SK-N-MC (cell line): ENCODE data around the gene MID1.

Source experiments
- EZH2 ChIP-seq: fragments of 200-600 bp; sonication (generic); IDR thresholded peaks from one replicate; pipeline ENCODE4 v1.6.1; 2017; ENCODE audit warnings: antibody characterized with exemption
- FOXP2 ChIP-seq: optimal IDR thresholded peaks from 2 replicates; pipeline ENCODE3; 2011; ENCODE audit warnings: mild to moderate bottlenecking, moderate library complexity; ENCODE audit not compliant: insufficient read depth; ENCODE audit errors: extremely low read length, control extremely low read depth
- POLR2AphosphoS5 ChIP-seq: IDR thresholded peaks from 2 replicates; pipeline ENCODE4 v1.6.1; 2012; ENCODE audit warnings: mild to moderate bottlenecking, low read depth, low read length, borderline replicate concordance

DNA sequence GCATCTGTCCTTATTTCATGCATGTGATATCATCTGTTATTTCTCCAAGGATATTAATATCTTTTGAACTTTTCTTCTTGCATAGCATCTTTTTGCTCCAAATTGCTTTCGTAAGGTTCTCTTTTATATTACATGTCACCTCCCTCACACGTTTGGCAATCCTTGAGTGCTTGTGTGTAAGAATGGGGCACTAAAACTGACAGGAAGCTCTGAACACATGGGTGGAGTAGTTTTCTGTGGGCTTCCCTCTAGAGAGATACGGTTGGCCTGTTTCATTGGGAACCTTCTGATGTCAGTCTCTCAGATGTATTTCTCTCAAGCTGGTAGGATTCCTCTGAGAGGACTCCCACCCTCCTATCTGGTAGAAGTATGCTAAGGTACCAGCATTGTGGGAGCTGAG is 223.0 kb downstream of the MID1 start:
- no peak for TF ChIP-seq POLR2AphosphoS5
- TF ChIP-seq EZH2 = no peak
- TF ChIP-seq FOXP2 = no peak
